Activated CD4-positive, alpha-beta T cell treated with anti-CD3 and anti-CD28 coated beads for 24 hours (primary cell): ENCODE measurements around the gene TMC4.

Experiments
- DNase-seq, 2 donors: peaks; one replicate each; pipeline ENCODE4 v3.0.0-alpha.2; 2020; ENCODE audit warnings: low read depth in 2 of 2

Gene TMC4

GRCh38 chr19:54154603-54155345 lies 18.2 kb downstream of the TMC4 start:
- no peak for DNase-seq

DNA sequence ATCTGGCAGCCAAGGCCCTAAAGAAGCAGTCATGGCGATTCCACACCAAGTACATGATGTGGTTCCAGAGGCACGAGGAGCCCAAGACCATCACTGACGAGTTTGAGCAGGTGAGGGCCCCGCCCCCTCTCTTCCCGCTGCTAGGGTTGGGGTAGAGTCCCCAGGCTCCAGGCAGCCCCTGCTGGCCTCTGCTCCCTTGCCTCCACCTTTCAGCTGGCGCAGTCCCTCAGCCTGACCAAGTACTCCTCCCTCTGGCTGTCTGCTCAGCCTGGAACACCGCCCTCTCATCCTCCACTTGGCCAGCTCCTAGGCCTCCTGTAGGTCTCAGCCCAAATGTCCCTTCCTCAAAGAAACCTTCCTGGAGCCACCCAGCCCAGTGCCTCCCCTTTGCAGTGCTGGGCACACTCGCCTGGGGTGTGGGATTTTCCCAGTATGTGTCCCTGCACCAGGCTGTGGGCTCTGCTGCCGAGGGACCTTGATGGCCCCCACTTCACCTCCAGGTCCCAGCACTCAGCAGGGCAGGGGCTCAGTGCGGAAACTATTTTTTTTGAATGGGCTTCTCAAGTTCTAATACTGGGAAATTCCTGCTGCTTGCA lies 19.1 kb downstream of the TMC4 start:
- no peak for DNase-seq

GRCh38 chr19:54152878-54153524 lies 20.0 kb downstream of the TMC4 start:
- DNase-seq, result no peak

GRCh38 chr19:54152267-54152666 lies 20.7 kb downstream of the TMC4 start:
- DNase-seq, result no peak

- DNase-seq, result no peak
Measured at GRCh38 chr19:54151362-54152035, 21.5 kb downstream of the TMC4 start.

- no peak for DNase-seq
Measured at GRCh38 chr19:54149021-54149812, 23.7 kb downstream of the TMC4 start.

- DNase-seq, result no peak
Measured at GRCh38 chr19:54148158-54148557, 24.8 kb downstream of the TMC4 start.

- DNase-seq, result no peak
Measured at GRCh38 chr19:54147676-54148075, 25.3 kb downstream of the TMC4 start.

DNA sequence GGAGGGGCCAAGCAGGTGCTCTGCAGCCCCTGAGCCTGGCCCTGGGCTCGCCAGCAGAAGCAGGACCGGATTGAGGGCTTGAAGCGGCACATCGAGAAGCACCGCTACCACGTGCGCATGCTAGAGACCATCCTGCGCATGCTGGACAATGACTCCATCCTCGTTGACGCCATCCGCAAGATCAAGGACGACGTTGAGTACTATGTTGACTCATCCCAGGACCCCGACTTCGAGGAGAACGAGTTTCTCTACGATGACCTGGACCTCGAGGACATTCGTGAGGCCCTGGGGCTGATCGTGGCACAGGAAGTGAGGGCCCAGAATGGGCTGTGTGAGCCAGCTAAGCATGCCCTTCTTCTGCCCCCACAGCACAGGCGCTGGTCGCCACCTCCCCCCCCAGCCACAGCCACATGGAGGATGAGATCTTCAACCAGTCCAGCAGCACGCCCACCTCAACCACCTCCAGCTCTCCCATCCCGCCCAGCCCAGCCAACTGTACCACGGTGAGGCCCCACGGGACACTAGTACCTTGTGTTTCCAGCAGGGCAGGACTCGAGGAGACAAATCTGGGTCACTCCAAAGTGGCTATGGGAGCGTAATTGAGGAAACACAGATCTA lies 27.3 kb downstream of the TMC4 start:
- DNase-seq, result no peak

DNA sequence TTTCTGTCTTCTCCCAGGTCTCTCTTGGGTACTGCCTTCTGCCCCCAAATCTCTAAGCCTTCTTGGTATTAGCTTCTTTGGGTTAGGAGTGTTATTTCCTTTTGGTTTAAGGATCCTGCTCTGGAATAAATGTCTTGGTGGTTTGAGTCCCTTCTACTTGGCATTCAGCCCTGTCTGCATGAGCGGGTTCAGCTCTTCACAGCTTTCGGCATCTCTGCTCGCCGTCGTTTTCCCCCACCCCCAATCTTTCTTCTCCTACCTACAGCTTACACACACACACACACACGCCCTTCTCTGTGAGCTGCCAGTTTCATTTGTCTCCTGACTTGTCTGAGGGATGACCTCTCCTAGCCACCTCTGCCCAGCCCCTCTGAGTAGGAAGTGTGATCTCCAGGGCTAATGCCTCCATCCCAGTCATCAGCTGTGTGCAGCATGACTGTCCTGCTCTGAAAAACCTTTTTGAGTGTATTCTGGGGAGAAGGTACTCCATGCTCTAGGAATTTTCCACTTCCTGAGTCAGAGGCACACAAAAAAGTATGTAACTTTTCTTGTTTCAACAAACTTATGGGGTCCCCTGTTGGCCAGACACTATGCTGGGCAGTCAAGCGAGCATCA lies 30.7 kb downstream of the TMC4 start:
- no peak for DNase-seq

- no peak for DNase-seq
Measured at GRCh38 chr19:54141356-54141755, 31.6 kb downstream of the TMC4 start.

DNA sequence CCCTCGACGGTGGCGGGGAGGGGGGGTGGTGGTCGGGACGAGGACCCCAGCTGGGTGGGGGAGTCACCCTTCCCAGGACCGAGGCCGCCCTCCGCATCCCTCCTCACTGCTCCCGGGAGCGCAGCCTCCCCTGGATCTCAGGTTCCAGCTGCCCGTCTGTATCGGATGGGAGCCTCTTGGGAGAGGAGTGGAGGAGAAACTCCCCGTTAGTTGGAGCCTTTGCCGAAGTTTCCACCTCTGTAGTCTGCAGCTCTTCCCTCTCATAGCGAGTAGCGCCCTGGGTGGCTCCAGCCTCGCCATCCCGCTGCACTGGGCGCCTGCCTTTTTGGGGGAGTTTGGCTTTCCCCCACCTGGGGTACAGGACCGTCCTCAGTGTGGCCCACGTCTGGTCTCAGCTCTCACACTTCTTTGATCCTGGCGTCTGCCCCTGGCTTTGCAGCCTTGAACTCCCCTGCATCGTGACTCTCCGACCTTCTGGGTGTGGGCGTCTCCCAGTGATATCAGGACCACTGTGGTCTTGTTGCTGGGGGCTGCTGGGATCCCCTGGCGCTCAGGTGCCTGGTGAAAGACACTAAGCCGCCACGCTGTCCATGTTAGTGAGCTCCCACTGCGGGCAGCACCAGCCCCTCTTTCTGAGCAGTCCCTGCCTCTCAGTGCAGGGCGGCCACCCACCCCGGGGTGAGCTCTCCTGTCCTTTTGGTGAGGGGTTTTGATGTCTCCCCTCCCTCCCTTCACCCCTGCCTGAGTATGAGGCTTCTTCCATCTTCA lies 34.3 kb downstream of the TMC4 start:
- no peak for DNase-seq

DNA sequence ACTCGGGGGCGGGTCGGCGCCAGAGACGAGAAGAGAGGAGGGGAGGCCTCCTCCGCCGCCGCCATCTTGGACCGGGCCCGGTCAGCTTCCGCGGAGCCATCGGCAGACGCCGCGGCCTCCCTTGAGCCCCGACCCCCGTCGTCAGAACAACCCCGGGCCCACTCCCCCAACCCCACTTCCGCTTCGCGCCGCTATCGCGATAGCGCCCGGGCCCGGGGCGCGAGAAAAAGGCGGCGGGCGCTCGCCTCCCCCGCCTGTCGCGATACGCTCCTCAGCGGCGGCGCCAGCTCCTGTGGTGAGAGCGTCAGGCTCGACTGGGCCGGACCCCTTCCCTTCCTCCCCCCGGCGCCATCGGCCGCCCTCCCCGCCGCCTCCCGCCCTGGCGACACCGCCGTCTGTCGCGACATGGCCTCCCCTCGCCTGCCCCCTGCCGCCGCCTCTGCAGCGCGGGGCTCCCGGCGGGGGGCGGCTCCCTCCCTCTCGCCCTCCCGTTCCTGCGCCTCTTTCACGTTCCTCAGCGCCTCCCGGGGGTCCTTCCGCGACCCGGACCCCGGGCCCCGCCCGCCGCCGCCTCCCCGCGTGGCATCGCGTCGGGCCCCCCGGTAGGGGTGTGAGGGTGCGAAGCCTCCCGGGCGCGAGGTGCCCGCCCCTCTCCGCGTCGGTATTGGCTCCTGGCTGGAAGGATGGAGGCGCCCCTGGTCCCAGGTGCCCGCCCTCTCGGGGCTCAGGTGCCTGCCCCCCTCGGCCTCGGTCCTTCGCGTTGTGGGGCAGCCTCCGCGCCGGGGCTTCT lies 35.1 kb downstream of the TMC4 start, which contains the start of gene CNOT3:
Gene CNOT3 (plus strand): TSS at position 64 of the 790 bp plus-strand sequence. CDS start 5,217 bp downstream, outside the sequence.
- DNase-seq, result no peak

GRCh38 chr19:54136864-54137698 lies 35.9 kb downstream of the TMC4 start:
- DNase-seq, result peak; percentile 96 to 97

- DNase-seq, result no peak
Measured at GRCh38 chr19:54136086-54136863, 36.7 kb downstream of the TMC4 start.

- no peak for DNase-seq
Measured at GRCh38 chr19:54133957-54134590, 38.9 kb downstream of the TMC4 start.
